GM12873 (cell line): ENCODE measurements around the gene FRMD4B.

Source experiments
- TF ChIP-seq, protein P1 (sequence below): IDR thresholded peaks from 2 replicates; pipeline ENCODE4 v1.5.1; 2012; ENCODE audit warnings: low read depth, mild to moderate bottlenecking, moderate library complexity, low read length, control low read depth; ENCODE audit not compliant: insufficient read depth; ENCODE audit errors: missing control alignments

FRMD4B gene

DNA sequence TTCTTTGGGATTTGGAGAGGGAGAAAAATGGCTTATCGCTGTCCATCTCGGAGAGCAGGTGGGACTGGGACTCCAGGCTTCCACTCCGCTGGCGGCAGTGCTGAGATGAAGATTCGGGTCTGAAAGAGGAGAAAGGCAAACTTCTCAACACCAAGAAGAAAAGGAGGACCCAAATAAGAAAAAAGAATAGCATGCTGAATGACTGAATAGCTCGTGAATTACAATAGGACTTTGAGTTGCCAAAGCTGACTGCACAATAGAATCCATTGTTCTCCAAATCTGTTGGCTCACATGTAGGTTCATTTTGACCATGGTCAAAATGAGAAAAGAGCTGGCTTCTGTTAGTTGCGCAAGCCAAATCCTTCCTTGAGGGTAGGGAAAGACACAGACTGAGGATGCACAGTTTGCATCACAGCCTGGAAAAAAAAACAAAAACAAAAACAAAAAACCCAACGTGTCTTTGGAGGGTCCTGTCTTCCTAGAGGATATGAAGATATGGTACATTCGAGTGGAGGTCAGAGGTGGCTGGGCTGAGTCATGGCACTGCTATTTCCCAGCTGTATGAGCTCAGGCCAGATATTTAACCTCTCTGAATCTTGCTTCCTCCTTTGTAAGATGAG lies 204.2 kb downstream of the FRMD4B start:
- TF ChIP-seq, protein P1, sequence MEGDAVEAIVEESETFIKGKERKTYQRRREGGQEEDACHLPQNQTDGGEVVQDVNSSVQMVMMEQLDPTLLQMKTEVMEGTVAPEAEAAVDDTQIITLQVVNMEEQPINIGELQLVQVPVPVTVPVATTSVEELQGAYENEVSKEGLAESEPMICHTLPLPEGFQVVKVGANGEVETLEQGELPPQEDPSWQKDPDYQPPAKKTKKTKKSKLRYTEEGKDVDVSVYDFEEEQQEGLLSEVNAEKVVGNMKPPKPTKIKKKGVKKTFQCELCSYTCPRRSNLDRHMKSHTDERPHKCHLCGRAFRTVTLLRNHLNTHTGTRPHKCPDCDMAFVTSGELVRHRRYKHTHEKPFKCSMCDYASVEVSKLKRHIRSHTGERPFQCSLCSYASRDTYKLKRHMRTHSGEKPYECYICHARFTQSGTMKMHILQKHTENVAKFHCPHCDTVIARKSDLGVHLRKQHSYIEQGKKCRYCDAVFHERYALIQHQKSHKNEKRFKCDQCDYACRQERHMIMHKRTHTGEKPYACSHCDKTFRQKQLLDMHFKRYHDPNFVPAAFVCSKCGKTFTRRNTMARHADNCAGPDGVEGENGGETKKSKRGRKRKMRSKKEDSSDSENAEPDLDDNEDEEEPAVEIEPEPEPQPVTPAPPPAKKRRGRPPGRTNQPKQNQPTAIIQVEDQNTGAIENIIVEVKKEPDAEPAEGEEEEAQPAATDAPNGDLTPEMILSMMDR: no peak

DNA sequence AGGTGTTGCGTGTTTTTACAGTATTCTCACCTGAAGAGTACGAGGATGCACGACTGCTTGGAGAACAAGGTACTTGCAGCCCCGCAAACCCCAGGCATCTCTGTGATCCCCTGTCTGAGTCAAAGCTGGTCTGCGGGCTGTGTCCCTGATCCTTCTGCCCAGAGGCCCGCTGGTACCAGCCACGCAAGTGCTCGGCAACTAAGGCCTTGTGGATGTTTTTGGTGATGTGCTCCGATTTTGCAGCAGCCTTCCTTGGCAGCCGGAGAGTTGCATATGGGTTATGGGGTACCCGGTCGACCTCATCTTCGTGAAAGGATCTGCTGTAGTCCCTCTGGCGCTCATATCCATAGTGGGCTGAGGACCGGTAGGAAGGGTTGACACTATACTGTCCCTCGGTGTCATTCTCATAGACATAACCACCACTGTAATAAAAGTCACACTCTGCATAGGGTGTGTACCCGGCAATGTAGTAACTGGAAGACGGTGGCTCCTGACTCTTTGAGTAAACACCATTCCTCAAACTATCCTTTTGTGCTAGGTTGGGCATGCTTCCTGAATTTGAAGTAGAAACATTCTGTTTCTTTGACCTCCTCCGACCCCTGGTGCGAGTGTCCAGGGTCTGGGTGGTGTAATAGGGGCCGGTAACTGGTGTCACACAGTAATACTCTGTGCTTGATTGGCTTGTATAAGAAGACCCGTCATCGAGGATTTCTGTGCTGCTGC lies 204.9 kb downstream of the FRMD4B start:
- TF ChIP-seq, protein P1: no peak

DNA sequence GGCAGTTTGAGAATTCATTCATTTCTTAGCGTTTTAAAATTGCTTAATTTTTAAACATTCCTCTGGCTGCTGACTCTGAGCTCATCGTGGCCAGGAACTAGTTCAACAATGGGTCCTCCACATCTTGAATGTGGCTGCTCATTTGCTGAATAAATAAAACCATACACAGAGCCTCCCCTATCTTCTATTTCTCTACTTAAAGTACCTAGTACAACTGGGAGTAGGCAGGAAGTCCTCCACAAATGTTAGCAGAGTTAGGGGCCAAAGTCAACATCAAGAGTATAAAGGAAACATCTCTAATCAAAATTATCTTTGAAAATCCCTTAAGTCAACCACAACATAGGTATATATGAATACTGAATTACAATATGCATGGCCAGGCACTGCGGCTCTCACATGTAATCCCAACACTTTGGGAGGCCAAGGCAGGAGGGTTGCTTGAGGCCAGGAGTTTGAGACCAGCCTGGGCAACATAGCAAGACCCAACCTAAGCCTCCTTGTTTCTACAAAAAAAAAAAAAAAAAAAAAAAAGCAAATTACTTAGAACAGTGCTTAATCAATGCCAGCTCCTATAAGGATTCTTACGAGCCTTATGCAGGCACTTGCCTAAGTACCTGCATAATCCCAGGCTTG lies 206.0 kb downstream of the FRMD4B start:
- TF ChIP-seq, protein P1: no peak

DNA sequence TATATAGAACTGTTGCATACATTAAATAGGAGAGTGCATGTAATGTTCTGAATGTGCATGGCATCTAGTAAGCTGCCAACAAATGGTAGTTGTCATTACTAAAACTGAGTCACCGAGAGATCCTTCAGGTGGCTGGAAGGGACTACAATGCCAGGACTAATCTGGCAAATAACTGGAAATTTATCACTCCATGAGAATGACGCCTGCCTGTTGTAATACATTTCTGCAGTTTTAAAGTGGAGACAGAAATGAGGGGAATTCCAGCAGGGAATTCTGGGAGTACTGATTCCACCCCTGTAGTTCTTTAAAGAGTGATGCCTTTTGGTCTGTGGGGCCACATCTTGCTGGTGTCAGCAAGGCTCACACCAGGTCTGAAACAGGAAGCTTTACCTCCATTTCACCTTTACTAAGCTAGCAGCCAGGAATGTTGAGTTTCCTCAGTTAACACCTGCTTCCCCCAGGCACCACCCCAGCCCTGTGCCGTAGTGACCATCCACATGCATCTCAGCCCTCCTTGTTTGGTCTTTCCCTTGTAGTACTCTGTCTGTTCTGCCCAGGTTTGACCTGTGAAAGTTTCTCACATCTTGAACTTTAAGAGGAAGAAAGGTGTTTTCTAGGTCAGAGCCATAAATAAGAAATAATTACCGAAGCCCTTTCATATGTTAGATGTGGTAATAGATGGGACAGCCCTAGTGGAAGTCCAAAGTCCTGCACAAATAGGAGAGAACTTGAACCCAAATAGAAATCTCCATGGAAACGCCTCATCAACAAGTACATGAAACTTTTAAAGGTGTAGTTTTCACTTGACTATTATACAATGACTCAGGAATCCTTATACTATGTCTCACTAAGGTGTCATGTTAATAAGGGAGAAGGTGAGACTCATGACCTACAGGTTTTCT lies 206.8 kb downstream of the FRMD4B start:
- TF ChIP-seq, protein P1: no peak

DNA sequence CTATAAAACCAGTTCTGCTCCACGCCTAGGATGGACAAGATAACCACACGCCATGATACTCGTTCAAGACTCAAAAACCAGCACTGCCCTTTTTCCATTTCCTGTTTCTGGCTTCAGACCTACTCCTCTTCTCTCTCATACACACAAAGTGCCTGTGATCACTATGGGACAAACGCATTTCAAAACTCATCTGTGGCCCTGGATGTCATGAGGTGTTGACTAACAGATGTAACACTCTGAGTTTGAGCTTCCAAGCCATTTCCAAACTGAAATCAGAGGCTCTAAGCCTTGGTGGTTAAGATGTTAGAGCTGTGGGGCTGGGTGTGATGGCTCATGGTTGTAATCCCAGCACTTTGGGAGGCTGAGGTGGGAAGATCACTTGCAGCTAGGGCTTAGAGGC lies 207.8 kb downstream of the FRMD4B start:
- TF ChIP-seq, protein P1: no peak

DNA sequence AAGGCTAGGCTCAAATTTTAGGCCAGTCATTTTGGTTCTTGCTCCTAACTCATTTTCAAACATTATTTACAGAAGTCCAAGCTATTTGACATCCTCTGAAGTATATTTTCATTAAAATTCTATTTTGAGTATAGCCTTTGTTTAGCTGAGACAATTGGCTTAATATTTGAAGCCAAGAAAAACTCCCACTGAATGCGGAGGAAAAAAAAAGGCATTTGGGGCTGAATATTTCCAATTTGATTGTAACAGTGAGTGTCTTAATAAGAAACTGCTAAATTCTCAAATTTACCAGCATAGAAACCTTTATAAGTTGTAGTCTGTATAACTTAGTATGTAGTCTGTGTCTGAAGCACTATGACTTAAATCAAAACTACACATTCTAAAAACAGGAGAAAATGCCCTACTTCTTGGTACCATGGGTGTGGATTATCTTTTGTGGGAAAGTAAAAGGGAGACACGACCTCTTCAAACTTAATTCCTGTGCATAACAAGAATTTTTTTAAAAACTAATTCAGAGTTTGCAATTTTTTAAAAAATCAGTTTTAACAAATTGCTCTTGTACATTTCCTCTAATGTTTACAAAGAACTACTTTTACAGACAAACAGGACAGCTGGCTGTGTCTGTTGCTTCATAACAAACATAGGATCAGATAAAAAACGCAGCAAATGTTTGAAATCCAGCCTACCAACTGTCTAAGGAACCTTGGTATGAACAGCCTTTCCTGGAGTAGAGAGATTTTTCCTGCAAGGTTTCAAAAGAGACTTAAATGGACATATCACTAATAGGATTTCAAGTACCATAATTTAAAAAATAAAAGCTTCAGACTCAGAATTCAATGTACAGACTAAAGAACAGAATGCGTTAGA lies 210.8 kb downstream of the FRMD4B start:
- TF ChIP-seq, protein P1: no peak
